A549 (cell line): ENCODE measurements around the gene RAB5IF.

Source experiments
- HMGXB4 ChIP-seq: fragments of 250-450 bp; sonication (Bioruptor Pico); IDR thresholded peaks from 2 replicates; pipeline ENCODE4 v1.5.0; 2021; ENCODE audit warnings: mild to moderate bottlenecking, moderate library complexity, borderline replicate concordance
- MAX ChIP-seq: IDR thresholded peaks from 2 replicates; pipeline ENCODE4 v1.6.1; 2012
- MAZ ChIP-seq: fragments of 150-350 bp; IDR thresholded peaks from 2 replicates; pipeline ENCODE4 v1.6.1; 2014; ENCODE audit warnings: antibody characterized with exemption, low read depth, low read length, borderline replicate concordance
- PBX3 ChIP-seq: IDR thresholded peaks from 2 replicates; pipeline ENCODE4 v1.6.1; 2012
- RFX5 ChIP-seq: fragments of 450-650 bp; IDR thresholded peaks from 2 replicates; pipeline ENCODE4 v1.7.1; 2014; ENCODE audit warnings: antibody characterized with exemption, mild to moderate bottlenecking, moderate library complexity

GRCh38 chr20:36628076-36628475 is 22.5 kb downstream of the RAB5IF start:
- no peak for TF ChIP-seq HMGXB4
- no peak for TF ChIP-seq MAX
- TF ChIP-seq RFX5: no peak
- no peak for TF ChIP-seq MAZ
- TF ChIP-seq PBX3: no peak
